BJ (cell line): Measurements from ENCODE around the gene SNPH. TPM values are rescaled to one million over a fixed set of nuclear protein-coding genes. Genes with fewer than 3 reads are reported as not detected.

ENCODE experiments used
- CTCF ChIA-PET: fragments of 350-600 bp; formaldehyde crosslinking; extraction: SDS; loops from one replicate; lab custom pipeline; 2021; ENCODE audit warnings: antibody characterized with exemption, inconsistent platforms; lab: Yijun Ruan, JAX
- POLR2A ChIA-PET: fragments of 300-600 bp; sonication (Branson Sonifier 250); formaldehyde crosslinking; extraction: SDS; loops from one replicate; lab custom pipeline; 2021; ENCODE audit warnings: antibody characterized with exemption; lab: Charles Lee
- DNase-seq: peaks from one replicate; pipeline ENCODE4 v3.0.0-alpha.2; 2011; ENCODE audit warnings: low read depth
- H3K27me3 ChIP-seq: 2 replicates; pipeline ENCODE4 v1.6.0; 2011; ENCODE audit warnings: low read length; ENCODE audit not compliant: control insufficient read depth, insufficient read depth
- H3K36me3 ChIP-seq: 2 replicates; pipeline ENCODE4 v1.5.1; 2011; ENCODE audit warnings: low read length; ENCODE audit not compliant: control insufficient read depth, insufficient read depth
- H3K4me3 ChIP-seq: 2 replicates; pipeline ENCODE4 v1.5.1; 2011; ENCODE audit warnings: low read depth, mild to moderate bottlenecking, control low read depth, low read length
- polyA plus RNA-seq: library from polyadenylated mRNA; depleted of rRNA; stranded (reverse); fragments of >200 nt; gene quantifications from 2 replicates; pipeline ENCODE4 v1.2.3, GENCODE V29; 2011
- TF ChIP-seq, protein P1 (sequence below): IDR thresholded peaks from 2 replicates; pipeline ENCODE4 v1.5.1; 2011; ENCODE audit warnings: low read depth, mild to moderate bottlenecking, control low read depth, inconsistent platforms, low read length, moderate library complexity; ENCODE audit not compliant: insufficient read depth

Gene SNPH
- polyA plus RNA-seq, 1 experiment: 1.8 TPM

GRCh38 chr20:1310506-1311190 is 44.6 kb downstream of the SNPH start:
- ChIA-PET POLR2A (no interaction called here), CTCF (interaction anchor here (0.6 to 4.2 kb wide), 3 partner anchors 20 to 156 kb away, joined by 3 to 66 read pairs (median 6); partner anchors contain the start of gene NSFL1C)
- H3K36me3 ChIP-seq: peaks cover 3% of the 10 kb centered on the region
- no peaks in the 10 kb centered on the region for H3K27me3 ChIP-seq
- TF ChIP-seq, protein P1, sequence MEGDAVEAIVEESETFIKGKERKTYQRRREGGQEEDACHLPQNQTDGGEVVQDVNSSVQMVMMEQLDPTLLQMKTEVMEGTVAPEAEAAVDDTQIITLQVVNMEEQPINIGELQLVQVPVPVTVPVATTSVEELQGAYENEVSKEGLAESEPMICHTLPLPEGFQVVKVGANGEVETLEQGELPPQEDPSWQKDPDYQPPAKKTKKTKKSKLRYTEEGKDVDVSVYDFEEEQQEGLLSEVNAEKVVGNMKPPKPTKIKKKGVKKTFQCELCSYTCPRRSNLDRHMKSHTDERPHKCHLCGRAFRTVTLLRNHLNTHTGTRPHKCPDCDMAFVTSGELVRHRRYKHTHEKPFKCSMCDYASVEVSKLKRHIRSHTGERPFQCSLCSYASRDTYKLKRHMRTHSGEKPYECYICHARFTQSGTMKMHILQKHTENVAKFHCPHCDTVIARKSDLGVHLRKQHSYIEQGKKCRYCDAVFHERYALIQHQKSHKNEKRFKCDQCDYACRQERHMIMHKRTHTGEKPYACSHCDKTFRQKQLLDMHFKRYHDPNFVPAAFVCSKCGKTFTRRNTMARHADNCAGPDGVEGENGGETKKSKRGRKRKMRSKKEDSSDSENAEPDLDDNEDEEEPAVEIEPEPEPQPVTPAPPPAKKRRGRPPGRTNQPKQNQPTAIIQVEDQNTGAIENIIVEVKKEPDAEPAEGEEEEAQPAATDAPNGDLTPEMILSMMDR: no peak
- DNase-seq: no peak
- H3K4me3 ChIP-seq: no peak overlapping the region

GRCh38 chr20:1312308-1312707 is 46.2 kb downstream of the SNPH start:
- Histone ChIP-seq H3K27me3 (no peaks in the 10 kb centered on the region), H3K4me3 (no peak overlapping the region), H3K36me3 (no peaks in the 10 kb centered on the region)
- DNase-seq: no peak
- CTCF ChIA-PET: interaction anchor here (0.9 to 4.2 kb wide), 13 partner anchors 12 to 191 kb away, joined by 3 to 66 read pairs (median 6); partner anchors contain the start of gene NSFL1C
- TF ChIP-seq, protein P1: no peak
- POLR2A ChIA-PET: interaction anchor here (0.6 kb wide), 1 partner anchor 26 kb away, joined by 5 read pairs; no protein-coding TSS in a partner anchor

- H3K36me3 ChIP-seq: no peaks in the 10 kb centered on the region
- POLR2A ChIA-PET: no interaction called here
- H3K4me3 ChIP-seq: no peak overlapping the region
- TF ChIP-seq, protein P1: no peak
- no peak for DNase-seq
- no peaks in the 10 kb centered on the region for H3K27me3 ChIP-seq
- CTCF ChIA-PET: interaction anchor here (0.6 to 4.2 kb wide), 25 partner anchors 9 to 192 kb away, joined by 3 to 66 read pairs (median 4); partner anchors contain the start of genes NSFL1C and RAD21L1
Measured at GRCh38 chr20:1312904-1313235, 46.8 kb downstream of the SNPH start.

- no peak for DNase-seq
- ChIA-PET POLR2A (no interaction called here), CTCF (interaction anchor here (0.6 to 4.2 kb wide), 25 partner anchors 8 to 192 kb away, joined by 3 to 66 read pairs (median 4); partner anchors contain the start of genes NSFL1C and RAD21L1)
- TF ChIP-seq, protein P1: peak; percentile 97
- Histone ChIP-seq H3K27me3 (no peaks in the 10 kb centered on the region), H3K36me3 (no peaks in the 10 kb centered on the region), H3K4me3 (peak overlapping the region; percentile 21)
Measured at GRCh38 chr20:1313236-1313964, 47.3 kb downstream of the SNPH start.

DNA sequence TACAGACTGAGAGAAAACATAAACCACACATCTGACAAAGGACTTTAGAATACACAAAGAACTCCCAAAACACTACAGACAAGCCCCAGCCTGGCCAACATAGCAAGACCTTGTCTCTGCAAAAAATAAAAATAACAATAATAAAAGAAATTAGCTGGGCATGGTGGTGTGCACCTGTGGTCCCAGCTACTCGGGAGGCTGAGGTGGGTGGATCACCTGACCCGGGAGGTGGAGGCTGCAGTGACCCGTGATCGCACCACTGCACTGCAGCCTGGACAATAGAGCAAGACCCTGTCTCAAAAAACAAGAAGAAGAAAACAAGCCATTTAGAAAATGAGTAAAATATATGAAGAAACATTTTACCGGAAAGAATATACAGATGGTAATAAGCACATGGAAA is 49.7 kb downstream of the SNPH start:
- no peak for DNase-seq
- TF ChIP-seq, protein P1: no peak
- H3K4me3 ChIP-seq: no peak overlapping the region
- CTCF ChIA-PET: interaction anchor here (1.6 to 3.2 kb wide), 3 partner anchors 119 to 135 kb away, joined by 3 to 34 read pairs (median 11); no protein-coding TSS in a partner anchor
- POLR2A ChIA-PET: no interaction called here
- H3K27me3 ChIP-seq: no peaks in the 10 kb centered on the region
- H3K36me3 ChIP-seq: no peaks in the 10 kb centered on the region
